ENCODE results near the gene CHTF8.
A peak's percentile ranks its signal among the peaks of the same experiment; 100 is the strongest.

The CHTF8 gene, protein sequence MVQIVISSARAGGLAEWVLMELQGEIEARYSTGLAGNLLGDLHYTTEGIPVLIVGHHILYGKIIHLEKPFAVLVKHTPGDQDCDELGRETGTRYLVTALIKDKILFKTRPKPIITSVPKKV

GRCh38 chr16:69132424-69133252 lies at the start of gene CHTF8, which contains the start of gene UTP4:
Gene CHTF8 (minus strand): TSS chr16:69132588. CDS start chr16:69121458, 11,130 bp downstream.
Gene UTP4 (plus strand): TSS chr16:69132649. CDS start chr16:69133460, 811 bp downstream.
- H3K27ac Mint-ChIP-seq, result peak within 1 kb of the TSS; percentile 93 to 98 (median 96)
- H3K4me3 Mint-ChIP-seq, result peak within 1 kb of the TSS; percentile 94 to 95 (median 95)
- peaks cover 21% of the 10 kb centered on the region for H3K36me3 Mint-ChIP-seq (ENCODE audit: low read depth)
- H3K4me1 Mint-ChIP-seq, result peaks cover 44% of the 10 kb centered on the region
- H3K27me3 Mint-ChIP-seq (ENCODE audit: low read depth), result no peaks in the 10 kb centered on the region
- no peak for TF ChIP-seq CTCF (IDR thresholded peaks at IDR 0.05; ENCODE audit: unreplicated experiment in 3 of 3)
- no peaks in the 10 kb centered on the region for H3K9me3 Mint-ChIP-seq

DNA sequence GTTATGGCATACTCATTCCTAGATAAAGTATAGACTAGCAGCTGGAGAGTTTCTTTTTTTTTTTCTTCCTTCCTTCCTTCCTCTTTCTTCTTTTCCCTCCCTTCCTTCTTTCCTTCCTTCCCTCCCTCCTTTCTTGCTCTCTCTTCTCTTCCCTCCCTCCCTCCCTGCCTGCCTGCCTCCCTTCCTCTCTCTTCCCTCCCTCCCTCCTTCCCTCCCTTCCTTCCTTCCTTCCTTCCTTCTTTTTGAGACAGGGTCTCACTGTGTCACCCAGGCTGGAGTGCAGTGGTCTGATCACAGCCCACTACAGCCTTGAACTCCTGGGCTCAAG lies 47.6 kb upstream of the CHTF8 start:
- peak overlapping the region in 1 of 3 experiments; percentile 21 for H3K4me3 Mint-ChIP-seq
- H3K9me3 Mint-ChIP-seq, result no peaks in the 10 kb centered on the region

DNA sequence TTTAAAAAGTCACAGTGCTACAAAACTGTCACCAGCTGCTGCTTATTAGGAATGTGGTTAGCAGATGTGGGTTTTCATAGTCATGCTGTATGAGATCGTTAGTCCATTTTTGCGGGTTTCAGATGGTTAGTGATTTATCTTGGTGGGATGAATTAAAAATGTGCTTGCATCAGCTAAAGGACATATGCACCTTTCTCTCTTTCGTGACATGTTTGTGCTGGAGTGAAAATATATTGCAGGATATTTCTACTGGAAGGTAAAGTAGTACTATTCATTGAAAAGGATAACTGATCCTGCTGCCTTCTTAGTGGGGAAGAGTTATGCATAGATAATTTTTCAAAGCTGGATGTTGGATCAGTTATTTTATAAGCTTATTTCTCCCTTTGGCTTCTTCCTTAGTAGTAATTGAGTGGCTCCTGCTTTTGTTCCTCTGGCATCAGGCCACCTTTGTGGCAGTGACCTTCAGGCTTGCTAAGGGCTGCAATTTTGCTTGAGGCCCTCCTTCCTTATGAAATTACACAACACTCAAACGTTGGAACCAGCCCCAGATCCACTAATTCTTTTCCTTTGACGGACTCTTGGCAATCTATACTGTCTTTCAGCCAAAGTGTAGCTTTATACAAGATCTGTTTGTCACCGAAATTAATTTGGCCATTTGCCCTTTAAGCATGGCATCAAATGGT lies 47.1 kb upstream of the CHTF8 start:
- H3K27me3 Mint-ChIP-seq (ENCODE audit: low read depth), result no peaks in the 10 kb centered on the region
- peak overlapping the region in 2 of 3 experiments; percentile 27 to 37 for H3K4me3 Mint-ChIP-seq
- H3K36me3 Mint-ChIP-seq (ENCODE audit: low read depth), result peaks cover 5% of the 10 kb centered on the region
- no peak for TF ChIP-seq CTCF (IDR thresholded peaks at IDR 0.05; ENCODE audit: unreplicated experiment in 3 of 3)
- peaks cover 33% of the 10 kb centered on the region for H3K4me1 Mint-ChIP-seq
- H3K9me3 Mint-ChIP-seq, result no peaks in the 10 kb centered on the region
- H3K27ac Mint-ChIP-seq, result peak overlapping the region; percentile 92 to 93 (median 92)

More for the DNA sequence above, 47.6 kb upstream of the CHTF8 start:
- Mint-ChIP-seq H3K36me3 (ENCODE audit: low read depth) (peaks cover 5% of the 10 kb centered on the region), H3K27ac (peak overlapping the region; percentile 92 to 93 (median 92)), H3K4me1 (peaks cover 33% of the 10 kb centered on the region), H3K27me3 (ENCODE audit: low read depth) (no peaks in the 10 kb centered on the region)
- TF ChIP-seq CTCF (IDR thresholded peaks at IDR 0.05; ENCODE audit: unreplicated experiment in 3 of 3), result no peak

DNA sequence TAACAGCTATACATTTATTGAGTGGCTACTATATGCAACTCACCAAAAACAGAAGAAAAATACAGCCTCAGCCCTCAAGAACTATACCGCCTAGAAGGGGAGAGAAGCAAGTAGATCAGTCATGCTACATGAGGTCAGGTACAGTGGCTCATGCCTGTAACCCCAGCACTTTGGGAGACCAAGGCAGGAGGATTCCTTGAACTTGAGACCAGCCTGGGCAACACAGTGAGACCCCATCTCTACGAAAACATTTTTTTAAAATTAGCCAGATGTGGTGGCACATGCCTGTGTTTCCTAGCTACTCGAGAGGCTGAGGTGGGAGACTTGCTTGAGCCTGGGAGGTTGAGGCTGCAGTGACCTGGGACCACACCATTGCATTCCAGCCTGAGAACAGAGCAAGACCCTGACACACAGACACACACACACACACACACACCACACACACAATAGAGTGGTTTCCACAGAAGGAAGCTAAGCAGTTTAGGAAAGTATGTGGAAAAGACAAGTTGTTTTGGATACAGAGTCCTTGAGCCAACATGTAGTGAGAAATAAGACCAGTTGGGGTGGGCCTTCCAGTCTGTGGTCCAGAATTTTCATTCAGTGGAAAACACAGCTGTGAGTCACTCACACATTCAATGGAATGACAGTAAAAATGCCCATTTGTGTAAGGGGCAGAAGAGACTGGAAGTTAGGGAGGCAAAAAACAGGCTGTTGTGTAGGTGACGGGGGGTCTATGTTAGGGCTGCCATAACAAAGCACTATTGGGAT lies 43.8 kb upstream of the CHTF8 start:
- peaks cover 13% of the 10 kb centered on the region for H3K36me3 Mint-ChIP-seq (ENCODE audit: low read depth)
- no peaks in the 10 kb centered on the region for H3K9me3 Mint-ChIP-seq
- H3K27me3 Mint-ChIP-seq (ENCODE audit: low read depth), result no peaks in the 10 kb centered on the region
- no peak overlapping the region for H3K4me3 Mint-ChIP-seq
- H3K27ac Mint-ChIP-seq, result peak overlapping the region; percentile 42 to 91 (median 84)
- peaks cover 31% of the 10 kb centered on the region for H3K4me1 Mint-ChIP-seq
- no peak for TF ChIP-seq CTCF (IDR thresholded peaks at IDR 0.05; ENCODE audit: unreplicated experiment in 3 of 3)

DNA sequence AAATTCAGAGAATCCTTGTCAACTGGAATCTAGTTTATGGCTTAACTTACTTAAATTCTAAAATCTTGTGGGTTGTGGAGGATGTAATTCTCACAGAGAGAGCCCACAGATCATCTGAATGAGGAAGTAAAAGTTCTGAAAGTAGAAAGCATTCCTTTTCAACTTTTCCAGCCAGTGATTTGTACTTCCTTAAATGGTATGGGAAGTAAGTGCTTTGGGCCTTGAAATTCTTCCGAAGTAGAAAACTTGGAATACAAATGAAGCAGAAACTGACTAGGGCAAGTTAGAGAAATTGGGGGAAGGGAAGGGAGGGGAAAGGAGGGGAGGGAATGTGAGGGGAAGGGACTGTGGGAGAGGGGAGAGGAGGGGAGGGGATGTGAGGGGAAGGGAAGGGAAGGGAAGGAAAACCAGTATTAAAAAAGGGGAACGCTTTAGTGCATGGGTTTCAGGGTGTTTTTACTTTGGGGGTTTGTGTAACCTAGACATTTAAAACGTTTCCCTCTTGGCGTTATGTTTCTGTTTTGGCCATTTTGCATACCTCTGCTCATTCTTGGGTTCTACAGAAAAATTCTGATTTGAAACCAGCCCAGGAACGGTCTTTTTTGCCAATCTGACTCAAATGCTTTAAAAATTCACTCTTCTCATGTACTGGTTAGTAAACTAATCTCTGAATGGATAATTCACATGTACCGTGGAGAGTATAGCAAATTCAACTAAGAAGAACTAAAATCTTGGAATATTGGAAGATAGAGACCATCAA lies 39.1 kb upstream of the CHTF8 start:
- Mint-ChIP-seq H3K27me3 (ENCODE audit: low read depth) (no peaks in the 10 kb centered on the region), H3K27ac (peak overlapping the region; percentile 90 to 99 (median 97)), H3K4me1 (peaks cover 29% of the 10 kb centered on the region), H3K4me3 (no peak overlapping the region), H3K9me3 (no peaks in the 10 kb centered on the region), H3K36me3 (ENCODE audit: low read depth) (peaks cover 39% of the 10 kb centered on the region)
- TF ChIP-seq CTCF (IDR thresholded peaks at IDR 0.05; ENCODE audit: unreplicated experiment in 3 of 3), result no peak

Measured in nephron (organoid).